Mucosa of gallbladder (tissue), 1 donor: ENCODE data around the gene TUBG1. TPM values are rescaled to one million over a fixed set of nuclear protein-coding genes. Genes with fewer than 3 reads are reported as not detected.

ENCODE experiments used
- total RNA-seq: library from RNA; stranded (reverse); gene quantifications from one replicate; pipeline ENCODE4 v1.2.1, GENCODE V29; 2021
- donor health status: DM: no; HTN: no; CAD: no.

TUBG1 gene
- total RNA-seq, 1 donor from 2014 or later = 40.2 TPM

Other genes starting within 250 kb of the TUBG1 start
- gene STAT3, start 221.2 kb upstream of the TUBG1 start, total RNA-seq = 140 TPM
- gene CAVIN1, start 186.4 kb upstream of the TUBG1 start, total RNA-seq = 273 TPM
- 179 TPM for gene ATP6V0A1, start 150.8 kb upstream of the TUBG1 start, total RNA-seq
- 51.1 TPM for gene NAGLU, start 73.4 kb upstream of the TUBG1 start, total RNA-seq
- 2.4 TPM for gene HSD17B1, start 56.8 kb upstream of the TUBG1 start, total RNA-seq
- 84.1 TPM for gene COASY, start 47.5 kb upstream of the TUBG1 start, total RNA-seq
- 54.0 TPM for gene MLX, start 42.6 kb upstream of the TUBG1 start, total RNA-seq
- 5.1 TPM for gene PSMC3IP, start 32.0 kb upstream of the TUBG1 start, total RNA-seq
- 78.8 TPM for gene RETREG3, start 309 bp upstream of the TUBG1 start, total RNA-seq
- 30.8 TPM for gene TUBG2, start 49.6 kb downstream of the TUBG1 start, total RNA-seq
- gene PLEKHH3, start 67.3 kb downstream of the TUBG1 start, total RNA-seq = 36.1 TPM
- 0.49 TPM for gene CCR10, start 72.2 kb downstream of the TUBG1 start, total RNA-seq
- 8.1 TPM for gene CNTNAP1, start 72.8 kb downstream of the TUBG1 start, total RNA-seq
- 50.4 TPM for gene EZH1, start 135.4 kb downstream of the TUBG1 start, total RNA-seq
- gene RAMP2, start 151.5 kb downstream of the TUBG1 start, total RNA-seq = 22.7 TPM
- gene VPS25, start 163.8 kb downstream of the TUBG1 start, total RNA-seq = 57.1 TPM
- gene WNK4, start 170.9 kb downstream of the TUBG1 start, total RNA-seq = 0.37 TPM
- 78.0 TPM for gene COA3, start 189.0 kb downstream of the TUBG1 start, total RNA-seq
- 0.89 TPM for gene CNTD1, start 189.2 kb downstream of the TUBG1 start, total RNA-seq
- 71.3 TPM for gene BECN1, start 214.6 kb downstream of the TUBG1 start, total RNA-seq
- gene PSME3, start 223.7 kb downstream of the TUBG1 start, total RNA-seq = 88.5 TPM
- 1.4 TPM for gene AOC2, start 234.9 kb downstream of the TUBG1 start, total RNA-seq
- 125 TPM for gene AOC3, start 241.5 kb downstream of the TUBG1 start, total RNA-seq